ENCODE data around the gene RBM18.
A peak's percentile ranks its signal among the peaks of the same experiment; 100 is the strongest.

The RBM18 gene

GRCh38 chr9:122294531-122294930 lies 29.9 kb upstream of the RBM18 start:
- H3K27me3 ChIP-seq (ENCODE audit: low read depth, low read length): no peaks in the 10 kb centered on the region
- no peak overlapping the region for H3K4me3 ChIP-seq (ENCODE audit: low read length)
- H3K9ac ChIP-seq (ENCODE audit: low read length): no peak overlapping the region
- no peak overlapping the region for H3K27ac ChIP-seq (ENCODE audit: low read length)
- H3K36me3 ChIP-seq (replicated peaks; ENCODE audit: low read depth, low read length): peaks cover 54% of the 10 kb centered on the region
- no peak overlapping the region for H3K4me2 ChIP-seq (ENCODE audit: low read length)
- H2AFZ ChIP-seq (ENCODE audit: low read depth, low read length): no peak overlapping the region
- peaks cover 5% of the 10 kb centered on the region; the same call in 1 of the 2 replicates for H3K79me2 ChIP-seq (ENCODE audit: low read length)
- TF ChIP-seq, protein P1, sequence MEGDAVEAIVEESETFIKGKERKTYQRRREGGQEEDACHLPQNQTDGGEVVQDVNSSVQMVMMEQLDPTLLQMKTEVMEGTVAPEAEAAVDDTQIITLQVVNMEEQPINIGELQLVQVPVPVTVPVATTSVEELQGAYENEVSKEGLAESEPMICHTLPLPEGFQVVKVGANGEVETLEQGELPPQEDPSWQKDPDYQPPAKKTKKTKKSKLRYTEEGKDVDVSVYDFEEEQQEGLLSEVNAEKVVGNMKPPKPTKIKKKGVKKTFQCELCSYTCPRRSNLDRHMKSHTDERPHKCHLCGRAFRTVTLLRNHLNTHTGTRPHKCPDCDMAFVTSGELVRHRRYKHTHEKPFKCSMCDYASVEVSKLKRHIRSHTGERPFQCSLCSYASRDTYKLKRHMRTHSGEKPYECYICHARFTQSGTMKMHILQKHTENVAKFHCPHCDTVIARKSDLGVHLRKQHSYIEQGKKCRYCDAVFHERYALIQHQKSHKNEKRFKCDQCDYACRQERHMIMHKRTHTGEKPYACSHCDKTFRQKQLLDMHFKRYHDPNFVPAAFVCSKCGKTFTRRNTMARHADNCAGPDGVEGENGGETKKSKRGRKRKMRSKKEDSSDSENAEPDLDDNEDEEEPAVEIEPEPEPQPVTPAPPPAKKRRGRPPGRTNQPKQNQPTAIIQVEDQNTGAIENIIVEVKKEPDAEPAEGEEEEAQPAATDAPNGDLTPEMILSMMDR (IDR thresholded peaks at IDR 0.05; ENCODE audit: low read depth, low read length): no peak
- TF ChIP-seq EZH2phosphoT487 (IDR thresholded peaks at IDR 0.05; ENCODE audit: low read depth): no peak
- no peaks in the 10 kb centered on the region for H3K4me1 ChIP-seq (ENCODE audit: low read length)
- peaks cover 4% of the 10 kb centered on the region; the same call in 1 of the 2 replicates for H4K20me1 ChIP-seq (ENCODE audit: insufficient read depth, low read length)
- H3K9me3 ChIP-seq (ENCODE audit: insufficient read depth, low read length): no peaks in the 10 kb centered on the region

DNA sequence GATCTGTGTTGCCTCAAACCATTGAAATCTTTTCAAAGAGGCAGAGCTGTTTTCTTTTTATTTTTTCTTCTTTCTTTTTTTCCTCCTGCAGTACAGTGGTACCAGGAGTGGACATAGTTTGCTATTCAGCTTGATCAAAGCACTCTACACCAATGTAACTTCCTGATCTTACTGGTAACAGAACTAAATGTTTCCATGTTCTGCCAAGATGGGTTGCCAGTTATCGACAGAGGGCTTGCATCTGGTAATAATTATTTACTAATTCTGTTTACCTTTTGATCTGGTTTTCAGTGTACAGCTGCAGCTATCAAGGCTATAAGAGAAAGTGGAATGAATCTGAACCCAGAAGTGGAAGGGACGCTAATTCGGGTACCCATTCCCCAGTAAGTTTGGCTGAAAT lies 26.8 kb upstream of the RBM18 start:
- Histone ChIP-seq H4K20me1 (ENCODE audit: insufficient read depth, low read length) (peaks cover 18% of the 10 kb centered on the region), H3K4me2 (ENCODE audit: low read length) (no peak overlapping the region), H3K4me3 (ENCODE audit: low read length) (no peak overlapping the region), H3K79me2 (ENCODE audit: low read length) (no peaks in the 10 kb centered on the region), H2AFZ (ENCODE audit: low read depth, low read length) (no peak overlapping the region), H3K9ac (ENCODE audit: low read length) (no peak overlapping the region), H3K27me3 (ENCODE audit: low read depth, low read length) (no peaks in the 10 kb centered on the region), H3K4me1 (ENCODE audit: low read length) (peaks cover 17% of the 10 kb centered on the region), H3K36me3 (replicated peaks; ENCODE audit: low read depth, low read length) (peaks cover 65% of the 10 kb centered on the region), H3K27ac (ENCODE audit: low read length) (no peak overlapping the region), H3K9me3 (ENCODE audit: insufficient read depth, low read length) (no peaks in the 10 kb centered on the region)
- no peak for TF ChIP-seq EZH2phosphoT487 (IDR thresholded peaks at IDR 0.05; ENCODE audit: low read depth)
- TF ChIP-seq, protein P1 (IDR thresholded peaks at IDR 0.05; ENCODE audit: low read depth, low read length): no peak

DNA sequence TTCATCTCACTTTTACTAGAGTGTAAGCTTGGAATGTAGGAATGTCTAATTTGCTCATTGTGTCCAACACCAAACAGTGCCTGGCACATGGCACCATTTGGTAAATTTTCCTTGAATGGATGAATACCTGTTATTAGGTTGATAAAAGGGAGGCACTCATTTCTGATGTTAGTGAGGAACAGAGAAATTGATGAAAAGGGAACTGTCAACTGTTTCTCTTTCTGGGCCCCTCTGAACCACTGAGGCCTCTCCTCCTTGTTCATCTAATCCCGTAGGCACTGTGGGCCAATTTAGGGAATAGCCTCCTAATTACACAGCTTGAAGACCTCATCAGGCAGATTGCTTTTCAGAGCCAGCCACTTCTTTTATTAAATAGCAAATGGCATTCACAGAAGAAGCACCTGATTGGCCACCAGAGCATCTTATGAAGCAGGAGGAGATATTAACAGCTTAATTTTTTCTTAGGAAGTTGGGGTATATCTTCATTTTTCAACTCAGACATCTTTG lies 22.6 kb upstream of the RBM18 start:
- Histone ChIP-seq H3K27me3 (ENCODE audit: low read depth, low read length) (no peaks in the 10 kb centered on the region), H3K9me3 (ENCODE audit: insufficient read depth, low read length) (no peaks in the 10 kb centered on the region), H3K4me3 (ENCODE audit: low read length) (peak overlapping the region; percentile 19; the same call in 1 of the 2 replicates), H2AFZ (ENCODE audit: low read depth, low read length) (no peak overlapping the region), H3K4me2 (ENCODE audit: low read length) (peak overlapping the region; percentile 50), H3K79me2 (ENCODE audit: low read length) (no peaks in the 10 kb centered on the region), H3K27ac (ENCODE audit: low read length) (peak overlapping the region; percentile 29), H4K20me1 (ENCODE audit: insufficient read depth, low read length) (peaks cover 26% of the 10 kb centered on the region), H3K36me3 (replicated peaks; ENCODE audit: low read depth, low read length) (peaks cover 68% of the 10 kb centered on the region), H3K4me1 (ENCODE audit: low read length) (peaks cover 25% of the 10 kb centered on the region), H3K9ac (ENCODE audit: low read length) (no peak overlapping the region)
- TF ChIP-seq EZH2phosphoT487 (IDR thresholded peaks at IDR 0.05; ENCODE audit: low read depth): no peak
- TF ChIP-seq, protein P1 (IDR thresholded peaks at IDR 0.05; ENCODE audit: low read depth, low read length): no peak

DNA sequence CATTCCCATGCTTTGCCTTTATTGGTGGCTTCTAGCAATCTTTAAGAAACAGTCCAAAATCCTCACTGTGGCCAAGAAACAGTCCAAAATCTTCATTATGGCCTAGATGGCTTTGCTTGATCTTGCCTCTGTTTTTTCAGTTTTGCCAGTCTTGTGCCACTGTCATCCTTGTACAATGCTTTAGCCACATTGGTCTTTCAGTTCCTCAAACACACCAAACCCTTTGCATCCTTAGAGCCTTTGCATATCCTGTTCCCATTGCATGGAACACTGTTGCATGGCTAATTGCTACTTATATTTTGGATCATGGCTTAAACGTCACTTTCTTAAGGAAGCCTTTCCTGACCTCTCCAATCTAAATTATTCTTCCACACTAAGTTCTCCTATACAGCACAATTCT lies 22.1 kb upstream of the RBM18 start:
- H3K9me3 ChIP-seq (ENCODE audit: insufficient read depth, low read length): no peaks in the 10 kb centered on the region
- peaks cover 70% of the 10 kb centered on the region for H3K36me3 ChIP-seq (replicated peaks; ENCODE audit: low read depth, low read length)
- H2AFZ ChIP-seq (ENCODE audit: low read depth, low read length): no peak overlapping the region
- H3K79me2 ChIP-seq (ENCODE audit: low read length): no peaks in the 10 kb centered on the region
- peak overlapping the region; percentile 19; the same call in 1 of the 2 replicates for H3K4me3 ChIP-seq (ENCODE audit: low read length)
- no peak overlapping the region for H3K9ac ChIP-seq (ENCODE audit: low read length)
- H3K27ac ChIP-seq (ENCODE audit: low read length): peak overlapping the region; percentile 29
- peaks cover 26% of the 10 kb centered on the region for H4K20me1 ChIP-seq (ENCODE audit: insufficient read depth, low read length)
- H3K4me1 ChIP-seq (ENCODE audit: low read length): peaks cover 25% of the 10 kb centered on the region
- H3K27me3 ChIP-seq (ENCODE audit: low read depth, low read length): no peaks in the 10 kb centered on the region
- H3K4me2 ChIP-seq (ENCODE audit: low read length): peak overlapping the region; percentile 50
- TF ChIP-seq, protein P1 (IDR thresholded peaks at IDR 0.05; ENCODE audit: low read depth, low read length): no peak
- TF ChIP-seq EZH2phosphoT487 (IDR thresholded peaks at IDR 0.05; ENCODE audit: low read depth): no peak

All from OCI-LY3 (cell line).